GM21447 (cell line): ENCODE results near the gene PCK2.

Experiments
- ATAC-seq: cut with Tn5 transposase; IDR thresholded peaks from one replicate; pipeline ENCODE4 v1.9.1; 2021; ENCODE audit not compliant: unreplicated experiment

The PCK2 gene

GRCh38 chr14:24114532-24115421 lies 20.7 kb downstream of the PCK2 start, which contains the start of the genes DCAF11 and NRL:
TSS of gene DCAF11 (plus strand) at chr14:24114777. CDS start at chr14:24115595, 818 bp downstream.
TSS of gene NRL (minus strand) at chr14:24114949. CDS start at chr14:24082848, 32,101 bp downstream.
- ATAC-seq = peak; percentile 81

- ATAC-seq = no peak
Measured at GRCh38 chr14:24115422-24116127, 21.5 kb downstream of the PCK2 start.

GRCh38 chr14:24116128-24116814 lies 22.2 kb downstream of the PCK2 start:
- ATAC-seq = no peak

GRCh38 chr14:24117179-24117578 lies 23.1 kb downstream of the PCK2 start:
- ATAC-seq = no peak

- no peak for ATAC-seq
Measured at GRCh38 chr14:24119691-24120090, 25.6 kb downstream of the PCK2 start.

GRCh38 chr14:24121210-24121609 lies 27.1 kb downstream of the PCK2 start:
- no peak for ATAC-seq

- ATAC-seq = no peak
Measured at GRCh38 chr14:24122416-24122815, 28.3 kb downstream of the PCK2 start.

GRCh38 chr14:24122898-24123297 lies 28.8 kb downstream of the PCK2 start:
- no peak for ATAC-seq

- peak; percentile 55 for ATAC-seq
Measured at GRCh38 chr14:24123424-24124417, 29.6 kb downstream of the PCK2 start.

GRCh38 chr14:24126939-24127338 lies 32.8 kb downstream of the PCK2 start:
- no peak for ATAC-seq

- ATAC-seq = no peak
Measured at GRCh38 chr14:24127673-24128072, 33.6 kb downstream of the PCK2 start.

GRCh38 chr14:24129410-24129998 lies 35.4 kb downstream of the PCK2 start:
- ATAC-seq = no peak

- ATAC-seq = no peak
Measured at GRCh38 chr14:24130380-24130716, 36.2 kb downstream of the PCK2 start, which contains the start of gene FITM1. TSS of gene FITM1 (plus strand) at chr14:24130659. CDS start at chr14:24131564, 905 bp downstream.

- ATAC-seq = no peak
Measured at GRCh38 chr14:24130717-24131548, 36.8 kb downstream of the PCK2 start.

GRCh38 chr14:24131549-24131966 lies 37.4 kb downstream of the PCK2 start:
- no peak for ATAC-seq

- ATAC-seq = no peak
Measured at GRCh38 chr14:24132061-24132685, 38.1 kb downstream of the PCK2 start.

GRCh38 chr14:24132976-24133375 lies 38.9 kb downstream of the PCK2 start:
- no peak for ATAC-seq

- ATAC-seq = no peak
Measured at GRCh38 chr14:24133735-24134134, 39.6 kb downstream of the PCK2 start.

- no peak for ATAC-seq
Measured at GRCh38 chr14:24135584-24135833, 41.4 kb downstream of the PCK2 start.
